HL-60 (cell line): Measurements from ENCODE around the gene DNM3.

Experiments used
- DNase-seq, 2 experiments: peaks; one replicate each; pipeline ENCODE4 v3.0.0-alpha.2; 2010 to 2020; ENCODE audit warnings: low read depth in 1 of 2, low spot score in 1 of 2
- H3K27ac ChIP-seq: fragments of 250-450 bp; sonication (Bioruptor Pico); replicated peaks from 2 replicates; pipeline ENCODE4 v1.5.1; 2020; ENCODE audit warnings: mild to moderate bottlenecking, moderate library complexity
- H3K27me3 ChIP-seq: fragments of 250-450 bp; sonication (Bioruptor Pico); 2 replicates; pipeline ENCODE4 v1.5.1; 2021; ENCODE audit warnings: mild to moderate bottlenecking, moderate library complexity; ENCODE audit not compliant: insufficient read depth, poor library complexity, severe bottlenecking
- H3K4me3 ChIP-seq: replicated peaks from 2 replicates; pipeline ENCODE4 v1.5.1; 2011; ENCODE audit warnings: mild to moderate bottlenecking, control low read depth, low read length; ENCODE audit not compliant: insufficient read depth
- GABPA ChIP-seq: IDR thresholded peaks from 2 replicates; pipeline ENCODE4 v1.6.1; 2012; ENCODE audit warnings: low read depth
- POLR2AphosphoS5 ChIP-seq: IDR thresholded peaks from 2 replicates; pipeline ENCODE4 v1.6.1; 2012; ENCODE audit warnings: low read depth
- SPI1 ChIP-seq: IDR thresholded peaks from 2 replicates; pipeline ENCODE4 v1.6.1; 2012; ENCODE audit warnings: low read depth, mild to moderate bottlenecking, borderline replicate concordance
- TF ChIP-seq, protein P1 (sequence below): IDR thresholded peaks from one replicate; pipeline ENCODE4 v1.5.1; 2011; ENCODE audit warnings: low read length, control low read depth, inconsistent platforms; ENCODE audit not compliant: insufficient read depth
- TF ChIP-seq, protein P2 (sequence below): IDR thresholded peaks from 2 replicates; pipeline ENCODE4 v1.6.1; 2012; ENCODE audit warnings: low read depth; ENCODE audit not compliant: insufficient replicate concordance

Gene DNM3

DNA sequence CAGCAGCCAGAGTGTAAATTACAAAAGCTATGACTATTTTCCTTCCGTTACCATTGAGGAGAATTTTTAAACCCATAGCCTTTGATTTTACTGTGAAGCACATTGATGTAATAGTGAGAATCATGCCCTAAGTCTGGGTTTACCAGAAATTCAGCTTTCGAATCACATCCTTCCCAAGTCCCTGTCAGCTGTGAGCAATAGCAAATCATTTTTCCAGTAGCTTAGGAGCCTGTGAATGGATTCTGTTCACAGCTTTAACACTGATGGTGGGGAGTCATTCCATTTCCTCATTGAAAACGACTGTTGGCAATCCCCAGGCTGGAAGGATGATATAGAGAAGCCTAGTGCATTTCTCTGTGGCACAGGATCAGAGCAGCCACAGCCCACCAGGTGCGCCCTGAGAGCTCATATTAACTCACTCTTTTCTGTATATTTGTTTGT, 497.0 kb downstream of the DNM3 start:
- no peak for DNase-seq

DNA sequence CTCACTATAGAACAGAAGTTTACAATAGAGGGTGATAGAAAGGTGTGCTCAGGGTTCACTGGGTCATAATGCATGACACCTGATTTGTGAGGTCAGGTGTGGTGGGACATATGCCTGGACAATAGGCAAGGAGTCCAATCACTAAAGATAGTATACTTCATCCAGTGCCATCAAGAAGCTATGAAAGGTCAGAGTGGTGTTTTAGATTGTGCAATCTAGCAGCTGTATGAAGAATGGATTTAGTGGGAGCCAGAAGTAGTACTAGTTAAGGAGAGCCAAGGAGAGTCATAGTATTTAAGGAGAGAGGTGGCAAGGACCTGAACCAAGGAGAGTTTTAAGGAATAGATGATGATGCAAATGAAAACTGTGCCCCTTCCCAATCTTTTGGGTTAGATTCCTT, 498.5 kb downstream of the DNM3 start:
- no peak overlapping the region for H3K27ac ChIP-seq
- H3K27me3 ChIP-seq = peaks cover 2% of the 10 kb centered on the region
- no peak overlapping the region for H3K4me3 ChIP-seq
- TF ChIP-seq, protein P1, sequence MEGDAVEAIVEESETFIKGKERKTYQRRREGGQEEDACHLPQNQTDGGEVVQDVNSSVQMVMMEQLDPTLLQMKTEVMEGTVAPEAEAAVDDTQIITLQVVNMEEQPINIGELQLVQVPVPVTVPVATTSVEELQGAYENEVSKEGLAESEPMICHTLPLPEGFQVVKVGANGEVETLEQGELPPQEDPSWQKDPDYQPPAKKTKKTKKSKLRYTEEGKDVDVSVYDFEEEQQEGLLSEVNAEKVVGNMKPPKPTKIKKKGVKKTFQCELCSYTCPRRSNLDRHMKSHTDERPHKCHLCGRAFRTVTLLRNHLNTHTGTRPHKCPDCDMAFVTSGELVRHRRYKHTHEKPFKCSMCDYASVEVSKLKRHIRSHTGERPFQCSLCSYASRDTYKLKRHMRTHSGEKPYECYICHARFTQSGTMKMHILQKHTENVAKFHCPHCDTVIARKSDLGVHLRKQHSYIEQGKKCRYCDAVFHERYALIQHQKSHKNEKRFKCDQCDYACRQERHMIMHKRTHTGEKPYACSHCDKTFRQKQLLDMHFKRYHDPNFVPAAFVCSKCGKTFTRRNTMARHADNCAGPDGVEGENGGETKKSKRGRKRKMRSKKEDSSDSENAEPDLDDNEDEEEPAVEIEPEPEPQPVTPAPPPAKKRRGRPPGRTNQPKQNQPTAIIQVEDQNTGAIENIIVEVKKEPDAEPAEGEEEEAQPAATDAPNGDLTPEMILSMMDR = no peak
- TF ChIP-seq, protein P2, sequence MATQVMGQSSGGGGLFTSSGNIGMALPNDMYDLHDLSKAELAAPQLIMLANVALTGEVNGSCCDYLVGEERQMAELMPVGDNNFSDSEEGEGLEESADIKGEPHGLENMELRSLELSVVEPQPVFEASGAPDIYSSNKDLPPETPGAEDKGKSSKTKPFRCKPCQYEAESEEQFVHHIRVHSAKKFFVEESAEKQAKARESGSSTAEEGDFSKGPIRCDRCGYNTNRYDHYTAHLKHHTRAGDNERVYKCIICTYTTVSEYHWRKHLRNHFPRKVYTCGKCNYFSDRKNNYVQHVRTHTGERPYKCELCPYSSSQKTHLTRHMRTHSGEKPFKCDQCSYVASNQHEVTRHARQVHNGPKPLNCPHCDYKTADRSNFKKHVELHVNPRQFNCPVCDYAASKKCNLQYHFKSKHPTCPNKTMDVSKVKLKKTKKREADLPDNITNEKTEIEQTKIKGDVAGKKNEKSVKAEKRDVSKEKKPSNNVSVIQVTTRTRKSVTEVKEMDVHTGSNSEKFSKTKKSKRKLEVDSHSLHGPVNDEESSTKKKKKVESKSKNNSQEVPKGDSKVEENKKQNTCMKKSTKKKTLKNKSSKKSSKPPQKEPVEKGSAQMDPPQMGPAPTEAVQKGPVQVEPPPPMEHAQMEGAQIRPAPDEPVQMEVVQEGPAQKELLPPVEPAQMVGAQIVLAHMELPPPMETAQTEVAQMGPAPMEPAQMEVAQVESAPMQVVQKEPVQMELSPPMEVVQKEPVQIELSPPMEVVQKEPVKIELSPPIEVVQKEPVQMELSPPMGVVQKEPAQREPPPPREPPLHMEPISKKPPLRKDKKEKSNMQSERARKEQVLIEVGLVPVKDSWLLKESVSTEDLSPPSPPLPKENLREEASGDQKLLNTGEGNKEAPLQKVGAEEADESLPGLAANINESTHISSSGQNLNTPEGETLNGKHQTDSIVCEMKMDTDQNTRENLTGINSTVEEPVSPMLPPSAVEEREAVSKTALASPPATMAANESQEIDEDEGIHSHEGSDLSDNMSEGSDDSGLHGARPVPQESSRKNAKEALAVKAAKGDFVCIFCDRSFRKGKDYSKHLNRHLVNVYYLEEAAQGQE = no peak
- no peak for TF ChIP-seq POLR2AphosphoS5
- DNase-seq = no peak

More for the DNA sequence above, 497.0 kb downstream of the DNM3 start:
- H3K27ac ChIP-seq = no peak overlapping the region
- no peak overlapping the region for H3K4me3 ChIP-seq
- no peak for TF ChIP-seq GABPA
- peaks cover 2% of the 10 kb centered on the region for H3K27me3 ChIP-seq

DNA sequence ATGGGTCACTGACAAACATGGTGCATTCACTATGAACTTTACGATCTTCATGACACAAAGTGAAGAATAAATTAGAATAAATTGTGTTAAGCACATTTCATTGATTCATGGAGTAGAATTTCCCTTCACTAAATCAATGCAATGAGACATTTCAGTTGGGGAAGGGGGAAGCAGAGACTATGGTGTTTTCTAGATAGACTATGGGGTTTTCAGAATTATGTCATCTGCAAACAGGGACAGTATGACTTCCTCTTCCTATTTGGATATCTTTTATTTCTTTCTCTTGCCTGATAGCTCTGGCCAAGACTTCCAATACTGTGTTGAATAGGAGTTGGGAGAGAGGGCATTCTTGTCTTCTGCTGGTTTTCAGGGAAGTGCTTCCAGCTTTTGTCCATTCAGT, 499.2 kb downstream of the DNM3 start:
- TF ChIP-seq, protein P1 = no peak
- peak; percentile 23; the same call in 1 of the 2 replicates for TF ChIP-seq SPI1
- peaks cover 2% of the 10 kb centered on the region for H3K27me3 ChIP-seq
- H3K4me3 ChIP-seq = no peak overlapping the region
- no peak for DNase-seq
- no peak overlapping the region for H3K27ac ChIP-seq

DNA sequence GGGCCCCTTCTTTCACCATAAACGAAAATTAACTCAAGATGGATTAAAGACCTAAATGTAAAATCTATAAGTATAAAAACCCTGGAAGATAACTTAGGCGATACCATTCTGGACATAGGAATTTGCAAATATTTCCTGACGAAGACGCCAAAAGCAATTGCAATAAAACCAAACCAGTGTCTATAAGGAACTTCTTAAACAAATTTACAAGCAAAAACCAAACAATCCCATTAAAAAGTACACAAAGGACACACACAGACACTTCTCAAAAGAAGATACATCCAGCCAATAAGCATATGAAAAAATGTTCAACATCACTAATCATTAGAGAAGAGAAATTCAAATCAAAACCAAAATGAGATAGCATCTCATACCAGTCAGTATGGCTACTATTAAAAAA, 500.4 kb downstream of the DNM3 start:
- TF ChIP-seq, protein P1 = no peak
- no peak for TF ChIP-seq SPI1
- TF ChIP-seq GABPA = no peak
- TF ChIP-seq POLR2AphosphoS5 = no peak
- TF ChIP-seq, protein P2 = no peak
- Histone ChIP-seq H3K4me3 (no peak overlapping the region), H3K27ac (no peak overlapping the region), H3K27me3 (peaks cover 1% of the 10 kb centered on the region)
- no peak for DNase-seq
